Spleen (tissue), 7 donors: ENCODE measurements around the gene CCDC154.

Experiments used
- POLR2A ChIP-seq, 3 donors: fragments of 450-650 bp; IDR thresholded peaks; one replicate each; pipeline ENCODE4 v1.5.1; 2017; ENCODE audit warnings: antibody characterized with exemption in 3 of 3, mild to moderate bottlenecking in 1 of 3
- POLR2AphosphoS5 ChIP-seq, 3 donors: sonication (generic); formaldehyde crosslinking; IDR thresholded peaks; one replicate each; pipeline ENCODE4 v1.5.1; 2017; ENCODE audit warnings: antibody characterized with exemption in 3 of 3
- TF ChIP-seq, protein P1 (sequence below), 11 experiments: fragments of 200-600 bp in 7 of 11; fragments of 450-650 bp in 4 of 11; sonication (generic) in 4 of 11; IDR thresholded peaks in 8 of 11; conservative IDR thresholded peaks in 3 of 11; 1 replicate in 7 of 11; 2 replicates in 4 of 11; pipeline versions ENCODE4 v1.4.0 to v1.8.0; 2016 to 2021; ENCODE audit warnings: antibody characterized with exemption in 11 of 11, inconsistent platforms in 4 of 11, mild to moderate bottlenecking in 1 of 11
- donor health status: DM: no; HTN: no; CAD: no; lungs with moderate emphysema.
- donor health status: DM: no; HTN: no; CAD: no.
- donor health status: DM: no; HTN: no; CAD: no.

DNA sequence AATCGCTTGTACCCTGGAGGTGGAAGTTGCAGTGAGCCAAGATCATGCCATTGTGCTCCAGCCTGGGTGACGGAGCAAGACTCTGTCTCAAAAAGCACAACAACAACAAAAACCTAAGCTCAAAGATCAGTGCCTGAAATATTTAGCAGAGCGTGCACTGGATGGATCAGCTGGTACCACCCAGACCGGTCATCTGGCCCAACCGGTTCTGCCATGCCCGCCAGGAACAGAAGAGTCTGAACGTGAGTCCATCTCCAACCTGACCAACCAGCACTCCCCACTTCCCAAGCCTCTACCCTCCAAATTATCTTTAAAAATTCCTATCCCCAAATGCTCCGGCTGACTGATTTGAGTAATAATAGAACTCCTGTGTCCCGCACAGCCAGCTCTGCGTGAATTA lies 22.3 kb downstream of the CCDC154 start:
- TF ChIP-seq, protein P1, sequence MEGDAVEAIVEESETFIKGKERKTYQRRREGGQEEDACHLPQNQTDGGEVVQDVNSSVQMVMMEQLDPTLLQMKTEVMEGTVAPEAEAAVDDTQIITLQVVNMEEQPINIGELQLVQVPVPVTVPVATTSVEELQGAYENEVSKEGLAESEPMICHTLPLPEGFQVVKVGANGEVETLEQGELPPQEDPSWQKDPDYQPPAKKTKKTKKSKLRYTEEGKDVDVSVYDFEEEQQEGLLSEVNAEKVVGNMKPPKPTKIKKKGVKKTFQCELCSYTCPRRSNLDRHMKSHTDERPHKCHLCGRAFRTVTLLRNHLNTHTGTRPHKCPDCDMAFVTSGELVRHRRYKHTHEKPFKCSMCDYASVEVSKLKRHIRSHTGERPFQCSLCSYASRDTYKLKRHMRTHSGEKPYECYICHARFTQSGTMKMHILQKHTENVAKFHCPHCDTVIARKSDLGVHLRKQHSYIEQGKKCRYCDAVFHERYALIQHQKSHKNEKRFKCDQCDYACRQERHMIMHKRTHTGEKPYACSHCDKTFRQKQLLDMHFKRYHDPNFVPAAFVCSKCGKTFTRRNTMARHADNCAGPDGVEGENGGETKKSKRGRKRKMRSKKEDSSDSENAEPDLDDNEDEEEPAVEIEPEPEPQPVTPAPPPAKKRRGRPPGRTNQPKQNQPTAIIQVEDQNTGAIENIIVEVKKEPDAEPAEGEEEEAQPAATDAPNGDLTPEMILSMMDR (IDR thresholded peaks at IDR 0.05 in 8 of 11, conservative IDR thresholded peaks at IDR 0.05 in 3 of 11) = no peak
- TF ChIP-seq POLR2A (IDR thresholded peaks at IDR 0.05) = no peak
- no peak for TF ChIP-seq POLR2AphosphoS5 (IDR thresholded peaks at IDR 0.05)
